Stimulated activated CD8-positive, alpha-beta memory T cell treated with anti-CD3 and anti-CD28 coated beads, Interleukin-12 subunit alpha, Interleukin-12 subunit beta, amount 100 ng/mL, for 4 hours (primary cell): ENCODE results near the gene PPTC7.
"Not testable (repeated sequence)": the region's sequence is repeated elsewhere in the genome, so short reads cannot be mapped to it uniquely, and the experiment has no call there.

Source experiments
- DNase-seq: peaks from one replicate; pipeline ENCODE4 v3.0.0-alpha.2; 2020; ENCODE audit warnings: low read depth

Gene PPTC7

GRCh38 chr12:110561471-110562201 is 21.5 kb downstream of the PPTC7 start:
- DNase-seq, result no peak

GRCh38 chr12:110560946-110561345 is 22.2 kb downstream of the PPTC7 start:
- no peak for DNase-seq

GRCh38 chr12:110560048-110560447 is 23.1 kb downstream of the PPTC7 start:
- DNase-seq, result no peak

GRCh38 chr12:110558945-110559344 is 24.2 kb downstream of the PPTC7 start:
- DNase-seq, result not testable (repeated sequence)

GRCh38 chr12:110557300-110557699 is 25.8 kb downstream of the PPTC7 start:
- DNase-seq, result no peak

GRCh38 chr12:110556705-110557104 is 26.4 kb downstream of the PPTC7 start:
- DNase-seq, result no peak

GRCh38 chr12:110555577-110556406 is 27.3 kb downstream of the PPTC7 start:
- no peak for DNase-seq

GRCh38 chr12:110554184-110554583 is 28.9 kb downstream of the PPTC7 start:
- DNase-seq, result no peak

- no peak for DNase-seq
Measured at GRCh38 chr12:110550981-110551380, 32.1 kb downstream of the PPTC7 start.

- no peak for DNase-seq
Measured at GRCh38 chr12:110549716-110550115, 33.4 kb downstream of the PPTC7 start.

GRCh38 chr12:110548678-110549077 is 34.4 kb downstream of the PPTC7 start:
- DNase-seq, result no peak

- DNase-seq, result no peak
Measured at GRCh38 chr12:110547090-110547489, 36.0 kb downstream of the PPTC7 start.

GRCh38 chr12:110546339-110546738 is 36.8 kb downstream of the PPTC7 start:
- DNase-seq, result no peak

- DNase-seq, result no peak
Measured at GRCh38 chr12:110545812-110546211, 37.3 kb downstream of the PPTC7 start.

GRCh38 chr12:110545259-110545658 is 37.9 kb downstream of the PPTC7 start:
- DNase-seq, result not testable (repeated sequence)

GRCh38 chr12:110543965-110544364 is 39.2 kb downstream of the PPTC7 start:
- DNase-seq, result no peak

- no peak for DNase-seq
Measured at GRCh38 chr12:110543252-110543959, 39.7 kb downstream of the PPTC7 start.

GRCh38 chr12:110540048-110540447 is 43.1 kb downstream of the PPTC7 start:
- DNase-seq, result no peak

- no peak for DNase-seq
Measured at GRCh38 chr12:110538869-110539622, 44.1 kb downstream of the PPTC7 start.

- DNase-seq, result no peak
Measured at GRCh38 chr12:110537605-110538409, 45.3 kb downstream of the PPTC7 start.
